HTR-8/SVneo (cell line): ENCODE measurements around the gene KRT1.
"Not testable (repeated sequence)": the region's sequence is repeated elsewhere in the genome, so short reads cannot be mapped to it uniquely, and the experiment has no call there.

ENCODE experiments used
- DNase-seq: peaks from one replicate; pipeline ENCODE4 v3.0.0; 2011; ENCODE audit warnings: low spot score, mixed read lengths; ENCODE audit not compliant: insufficient read length
- FAIRE-seq: peaks from 2 replicates; lab custom pipeline; 2011; peaks lifted over from hg19 to GRCh38; lab: Jason Lieb, UNC

KRT1 gene

GRCh38 chr12:52683575-52684300 is 3.5 kb upstream of the KRT1 start:
- FAIRE-seq (no peak), DNase-seq (no peak)

- no peak for FAIRE-seq
- no peak for DNase-seq
These were observed 2.8 kb upstream of the KRT1 start for GRCh38 chr12:52682938-52683574.

- no peak for DNase-seq
These were observed 2.1 kb upstream of the KRT1 start for GRCh38 chr12:52682381-52682660.

GRCh38 chr12:52681526-52682380 is 1.5 kb upstream of the KRT1 start:
- FAIRE-seq (no peak), DNase-seq (no peak)

More at GRCh38 chr12:52682381-52682660, 2.1 kb upstream of the KRT1 start:
- FAIRE-seq: no peak

- no peak for DNase-seq
- no peak for FAIRE-seq
These were observed 332 bp downstream of the KRT1 start for GRCh38 chr12:52679875-52680274.

GRCh38 chr12:52677671-52678070 is 2.5 kb downstream of the KRT1 start:
- no peak for DNase-seq
- no peak for FAIRE-seq

- DNase-seq (no peak), FAIRE-seq (no peak)
These were observed 3.1 kb downstream of the KRT1 start for GRCh38 chr12:52677126-52677525.

- no peak for FAIRE-seq
- DNase-seq: no peak
These were observed 4.0 kb downstream of the KRT1 start for GRCh38 chr12:52676163-52676562.

- no peak for FAIRE-seq
These were observed 4.9 kb downstream of the KRT1 start for GRCh38 chr12:52675301-52675701.

GRCh38 chr12:52674433-52674775 is 5.8 kb downstream of the KRT1 start:
- no peak for FAIRE-seq

More at GRCh38 chr12:52675301-52675701, 4.9 kb downstream of the KRT1 start:
- DNase-seq: no peak

GRCh38 chr12:52673713-52674432 is 6.3 kb downstream of the KRT1 start:
- DNase-seq (no peak), FAIRE-seq (no peak)

More at GRCh38 chr12:52674433-52674775, 5.8 kb downstream of the KRT1 start:
- DNase-seq: no peak

GRCh38 chr12:52673217-52673616 is 7.0 kb downstream of the KRT1 start:
- FAIRE-seq: no peak
- DNase-seq: no peak

- DNase-seq: peak; percentile 14
- no peak for FAIRE-seq
These were observed 7.8 kb downstream of the KRT1 start for GRCh38 chr12:52672321-52672933.

- DNase-seq (no peak), FAIRE-seq (no peak)
These were observed 9.2 kb downstream of the KRT1 start for GRCh38 chr12:52670961-52671360.

GRCh38 chr12:52670506-52670905 is 9.7 kb downstream of the KRT1 start:
- no peak for DNase-seq
- FAIRE-seq: no peak

- FAIRE-seq, DNase-seq: not testable (repeated sequence)
These were observed 10.3 kb downstream of the KRT1 start for GRCh38 chr12:52669941-52670340.

- FAIRE-seq: no peak
- no peak for DNase-seq
These were observed 10.8 kb downstream of the KRT1 start for GRCh38 chr12:52669426-52669825.

- FAIRE-seq: no peak
- no peak for DNase-seq
These were observed 12.3 kb downstream of the KRT1 start for GRCh38 chr12:52667931-52668330.

- FAIRE-seq: no peak
- DNase-seq: no peak
These were observed 12.7 kb downstream of the KRT1 start for GRCh38 chr12:52667509-52667908.

- FAIRE-seq: no peak
- no peak for DNase-seq
These were observed 13.7 kb downstream of the KRT1 start for GRCh38 chr12:52666471-52666870.
